DMS114 treated with DMSO at 0.1 percent for 48 hours (cell line): ENCODE data around the gene HOXB3.

Experiments used
- DNase-seq: peaks from one replicate; lab custom pipeline; 2025; ENCODE audit not compliant: unreplicated experiment; lab: John Stamatoyannopoulos, UW

The HOXB3 gene

GRCh38 chr17:48588528-48588927 is 1.5 kb downstream of the HOXB3 start:
- no peak for DNase-seq

- no peak for DNase-seq
Measured at GRCh38 chr17:48588074-48588415, 2.0 kb downstream of the HOXB3 start.

GRCh38 chr17:48587276-48588073 is 2.6 kb downstream of the HOXB3 start:
- no peak for DNase-seq

GRCh38 chr17:48586355-48587258 is 3.4 kb downstream of the HOXB3 start:
- DNase-seq, result no peak

- DNase-seq, result no peak
Measured at GRCh38 chr17:48584223-48584741, 5.8 kb downstream of the HOXB3 start.

GRCh38 chr17:48583708-48584222 is 6.3 kb downstream of the HOXB3 start:
- DNase-seq, result no peak

- no peak for DNase-seq
Measured at GRCh38 chr17:48582750-48583069, 7.3 kb downstream of the HOXB3 start.

GRCh38 chr17:48579760-48580554 is 10.1 kb downstream of the HOXB3 start:
- DNase-seq, result peak; percentile 50

GRCh38 chr17:48579471-48579759 is 10.6 kb downstream of the HOXB3 start:
- no peak for DNase-seq

GRCh38 chr17:48578616-48579470 is 11.2 kb downstream of the HOXB3 start:
- DNase-seq, result no peak

GRCh38 chr17:48577946-48578615 is 12.0 kb downstream of the HOXB3 start, which contains the start of gene HOXB4:
HOXB4 (minus strand) TSS chr17:48578350; CDS start chr17:48578319, 31 bp downstream.
- DNase-seq, result peak; percentile 79

GRCh38 chr17:48577330-48577945 is 12.6 kb downstream of the HOXB3 start:
- peak; percentile 25 for DNase-seq

- no peak for DNase-seq
Measured at GRCh38 chr17:48576479-48577309, 13.3 kb downstream of the HOXB3 start.

GRCh38 chr17:48575673-48576478 is 14.2 kb downstream of the HOXB3 start:
- DNase-seq, result no peak

GRCh38 chr17:48575066-48575582 is 14.9 kb downstream of the HOXB3 start:
- DNase-seq, result no peak

GRCh38 chr17:48574505-48575065 is 15.5 kb downstream of the HOXB3 start:
- DNase-seq, result no peak

- no peak for DNase-seq
Measured at GRCh38 chr17:48571826-48572417, 18.1 kb downstream of the HOXB3 start.
